HL-60 (cell line): ENCODE measurements around the gene SAP30BP.

Source experiments
- REST ChIP-seq: IDR thresholded peaks from 2 replicates; pipeline ENCODE4 v1.6.1; 2012; ENCODE audit warnings: low read depth; ENCODE audit not compliant: insufficient replicate concordance
- TF ChIP-seq, protein P1 (sequence below): IDR thresholded peaks from one replicate; pipeline ENCODE4 v1.5.1; 2011; ENCODE audit warnings: low read length, control low read depth, inconsistent platforms; ENCODE audit not compliant: insufficient read depth

- TF ChIP-seq, protein P1, sequence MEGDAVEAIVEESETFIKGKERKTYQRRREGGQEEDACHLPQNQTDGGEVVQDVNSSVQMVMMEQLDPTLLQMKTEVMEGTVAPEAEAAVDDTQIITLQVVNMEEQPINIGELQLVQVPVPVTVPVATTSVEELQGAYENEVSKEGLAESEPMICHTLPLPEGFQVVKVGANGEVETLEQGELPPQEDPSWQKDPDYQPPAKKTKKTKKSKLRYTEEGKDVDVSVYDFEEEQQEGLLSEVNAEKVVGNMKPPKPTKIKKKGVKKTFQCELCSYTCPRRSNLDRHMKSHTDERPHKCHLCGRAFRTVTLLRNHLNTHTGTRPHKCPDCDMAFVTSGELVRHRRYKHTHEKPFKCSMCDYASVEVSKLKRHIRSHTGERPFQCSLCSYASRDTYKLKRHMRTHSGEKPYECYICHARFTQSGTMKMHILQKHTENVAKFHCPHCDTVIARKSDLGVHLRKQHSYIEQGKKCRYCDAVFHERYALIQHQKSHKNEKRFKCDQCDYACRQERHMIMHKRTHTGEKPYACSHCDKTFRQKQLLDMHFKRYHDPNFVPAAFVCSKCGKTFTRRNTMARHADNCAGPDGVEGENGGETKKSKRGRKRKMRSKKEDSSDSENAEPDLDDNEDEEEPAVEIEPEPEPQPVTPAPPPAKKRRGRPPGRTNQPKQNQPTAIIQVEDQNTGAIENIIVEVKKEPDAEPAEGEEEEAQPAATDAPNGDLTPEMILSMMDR, result no peak
- no peak for TF ChIP-seq REST
These were observed 1.2 kb upstream of the SAP30BP start for GRCh38 chr17:75665981-75666380.
